GM18507 (cell line): ENCODE measurements around the gene LNPEP.

ENCODE experiments used
- DNase-seq: peaks from one replicate; pipeline ENCODE4 v3.0.0; 2011; ENCODE audit warnings: low read depth; ENCODE audit not compliant: insufficient read length; ENCODE audit errors: extremely low spot score
- FAIRE-seq: peaks from 2 replicates; lab custom pipeline; 2011; peaks lifted over from hg19 to GRCh38; lab: Jason Lieb, UNC

The LNPEP gene

GRCh38 chr5:97037819-97038218 lies 101.9 kb downstream of the LNPEP start:
- FAIRE-seq (no peak), DNase-seq (no peak)

GRCh38 chr5:97041239-97041638 lies 105.4 kb downstream of the LNPEP start:
- DNase-seq, result no peak
- no peak for FAIRE-seq

GRCh38 chr5:97042996-97043395 lies 107.1 kb downstream of the LNPEP start:
- no peak for DNase-seq
- FAIRE-seq, result no peak

GRCh38 chr5:97043511-97043910 lies 107.6 kb downstream of the LNPEP start:
- FAIRE-seq (no peak), DNase-seq (no peak)

GRCh38 chr5:97044052-97044451 lies 108.2 kb downstream of the LNPEP start:
- FAIRE-seq, result no peak
- no peak for DNase-seq

GRCh38 chr5:97046270-97046982 lies 110.5 kb downstream of the LNPEP start:
- DNase-seq (no peak), FAIRE-seq (no peak)

GRCh38 chr5:97047076-97047475 lies 111.2 kb downstream of the LNPEP start:
- DNase-seq (no peak), FAIRE-seq (no peak)

- FAIRE-seq (no peak), DNase-seq (no peak)
These were observed 113.3 kb downstream of the LNPEP start for GRCh38 chr5:97049175-97049574.

GRCh38 chr5:97056263-97056662 lies 120.4 kb downstream of the LNPEP start:
- FAIRE-seq (no peak), DNase-seq (no peak)

GRCh38 chr5:97062046-97062445 lies 126.2 kb downstream of the LNPEP start:
- no peak for DNase-seq
- FAIRE-seq, result no peak

GRCh38 chr5:97063251-97063650 lies 127.4 kb downstream of the LNPEP start:
- FAIRE-seq, result no peak
- DNase-seq, result no peak

GRCh38 chr5:97065475-97065874 lies 129.6 kb downstream of the LNPEP start:
- DNase-seq (no peak), FAIRE-seq (no peak)

GRCh38 chr5:97067296-97067850 lies 131.5 kb downstream of the LNPEP start:
- DNase-seq (no peak), FAIRE-seq (no peak)

- FAIRE-seq, result no peak
These were observed 134.4 kb downstream of the LNPEP start for GRCh38 chr5:97070234-97070633.

GRCh38 chr5:97071101-97071500 lies 135.2 kb downstream of the LNPEP start:
- DNase-seq (no peak), FAIRE-seq (no peak)

More at GRCh38 chr5:97070234-97070633, 134.4 kb downstream of the LNPEP start:
- no peak for DNase-seq

- no peak for DNase-seq
- FAIRE-seq, result no peak
These were observed 136.1 kb downstream of the LNPEP start for GRCh38 chr5:97071993-97072392.

- DNase-seq (no peak), FAIRE-seq (no peak)
These were observed 136.8 kb downstream of the LNPEP start for GRCh38 chr5:97072696-97073095.

- FAIRE-seq (no peak), DNase-seq (no peak)
These were observed 137.5 kb downstream of the LNPEP start for GRCh38 chr5:97073420-97073819.

GRCh38 chr5:97074859-97075489 lies 139.1 kb downstream of the LNPEP start:
- no peak for DNase-seq
- no peak for FAIRE-seq

GRCh38 chr5:97075649-97076048 lies 139.8 kb downstream of the LNPEP start:
- DNase-seq (no peak), FAIRE-seq (no peak)

- no peak for FAIRE-seq
- DNase-seq, result no peak
These were observed 140.2 kb downstream of the LNPEP start for GRCh38 chr5:97076098-97076497.
